ENCODE data around the gene PDGFD.
A peak's percentile ranks its signal among the peaks of the same experiment; 100 is the strongest.

The PDGFD gene

GRCh38 chr11:103920449-103920848 lies 243.5 kb downstream of the PDGFD start:
- no peak for DNase-seq (ENCODE audit: low spot score)

DNA sequence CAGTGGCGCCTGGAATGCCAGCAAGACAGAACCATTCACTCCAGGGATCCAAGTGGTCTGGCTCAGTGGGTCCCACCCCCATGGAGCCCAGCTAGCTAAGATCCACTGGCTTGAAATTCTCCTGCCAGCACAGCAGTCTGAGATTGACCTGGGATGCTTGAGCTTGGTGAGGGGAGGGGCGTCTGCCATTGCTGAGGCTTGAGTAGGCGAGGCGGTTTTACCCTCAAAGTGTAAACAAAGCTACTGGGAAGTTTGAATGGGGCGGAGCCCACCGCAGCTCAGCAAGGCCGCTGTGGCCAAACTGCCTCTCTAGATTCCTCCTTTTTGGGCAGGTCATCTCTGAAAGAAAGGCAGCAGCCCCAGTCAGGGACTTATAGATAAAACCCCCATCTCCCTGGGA lies 253.2 kb downstream of the PDGFD start:
- DNase-seq (ENCODE audit: low spot score) = no peak

- DNase-seq (ENCODE audit: low spot score) = no peak
These were observed 256.1 kb downstream of the PDGFD start for GRCh38 chr11:103907548-103908455.

GRCh38 chr11:103907136-103907535 lies 256.8 kb downstream of the PDGFD start:
- DNase-seq (ENCODE audit: low spot score) = no peak

- no peak for DNase-seq (ENCODE audit: low spot score)
These were observed 257.6 kb downstream of the PDGFD start for GRCh38 chr11:103906291-103906867.

GRCh38 chr11:103904324-103904667 lies 259.7 kb downstream of the PDGFD start:
- no peak for DNase-seq (ENCODE audit: low spot score)

GRCh38 chr11:103903621-103904323 lies 260.2 kb downstream of the PDGFD start:
- DNase-seq (ENCODE audit: low spot score) = no peak

DNA sequence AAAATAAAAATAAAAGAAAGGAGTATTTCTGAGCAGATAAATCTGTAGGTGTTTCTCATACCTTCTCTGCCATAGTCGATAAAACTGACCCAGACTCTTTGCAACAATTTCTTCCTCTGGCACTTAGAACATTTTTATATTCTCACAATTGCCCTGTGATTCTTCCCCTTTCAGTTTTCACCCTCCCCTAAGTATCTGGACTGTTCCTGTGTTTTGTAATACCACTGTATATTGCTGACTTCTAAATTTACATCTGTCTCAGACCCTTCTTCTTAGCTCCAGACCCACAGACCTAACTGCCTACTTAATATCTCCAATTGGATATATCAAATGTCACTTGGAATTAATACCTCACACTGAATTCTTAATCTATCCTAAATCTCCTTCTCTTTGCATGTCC lies 261.0 kb downstream of the PDGFD start:
- no peak for DNase-seq (ENCODE audit: low spot score)

DNA sequence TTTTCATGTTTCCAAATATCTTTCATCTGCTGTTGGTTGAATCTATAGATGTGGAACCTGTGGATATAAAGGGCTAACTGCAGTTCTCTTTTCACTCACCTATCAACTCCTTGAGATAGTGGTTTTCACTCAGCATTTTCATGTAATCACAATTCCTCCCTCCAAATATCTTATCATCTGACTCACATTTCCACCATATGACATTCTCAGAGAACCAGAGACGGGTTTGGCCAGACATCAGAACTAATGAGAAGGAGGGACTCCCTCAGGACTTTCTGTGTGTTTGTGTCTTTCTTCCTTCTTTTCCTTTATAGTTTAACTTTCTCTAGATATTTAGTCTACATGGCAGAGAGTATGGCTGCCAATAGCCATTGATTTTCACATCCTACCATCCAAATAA lies 262.3 kb downstream of the PDGFD start:
- no peak for DNase-seq (ENCODE audit: low spot score)

DNA sequence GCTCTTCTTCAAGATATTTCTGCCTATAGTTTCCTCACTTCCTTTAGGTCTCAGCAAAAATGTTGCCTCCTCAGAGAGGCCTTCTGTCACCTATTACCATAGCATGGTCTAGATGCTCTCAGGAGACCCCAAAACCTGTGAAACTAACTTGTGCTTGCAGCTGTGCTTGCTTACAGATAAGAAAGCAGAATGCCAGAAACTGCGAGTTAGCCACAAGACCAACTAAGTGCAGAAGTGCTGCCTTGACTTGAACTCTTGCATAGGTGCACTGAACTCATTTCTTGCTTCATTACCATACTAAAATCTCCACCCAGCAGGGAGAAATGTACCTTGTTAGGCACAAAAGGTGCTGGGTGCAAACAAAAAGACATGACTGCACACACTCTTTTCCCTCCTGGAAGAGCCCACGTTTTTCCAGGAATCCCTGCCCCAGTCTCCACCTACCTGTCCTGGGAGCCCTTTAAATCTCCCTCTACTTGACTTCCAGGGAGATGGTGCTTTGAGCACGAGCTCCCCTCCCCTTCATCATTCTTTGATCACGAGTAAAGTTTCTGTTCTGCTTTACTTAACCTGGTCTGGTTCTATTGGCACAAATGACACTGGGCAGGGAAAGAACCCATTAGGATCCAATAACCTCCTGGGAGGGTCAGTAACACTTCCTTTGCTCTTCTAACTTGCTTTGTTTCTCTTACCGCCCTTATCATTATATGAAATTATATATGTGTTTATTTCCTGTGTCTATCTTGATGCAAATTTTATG lies 265.2 kb downstream of the PDGFD start:
- DNase-seq (ENCODE audit: low spot score) = no peak

- no peak for DNase-seq (ENCODE audit: low spot score)
These were observed 265.9 kb downstream of the PDGFD start for GRCh38 chr11:103898065-103898464.

DNA sequence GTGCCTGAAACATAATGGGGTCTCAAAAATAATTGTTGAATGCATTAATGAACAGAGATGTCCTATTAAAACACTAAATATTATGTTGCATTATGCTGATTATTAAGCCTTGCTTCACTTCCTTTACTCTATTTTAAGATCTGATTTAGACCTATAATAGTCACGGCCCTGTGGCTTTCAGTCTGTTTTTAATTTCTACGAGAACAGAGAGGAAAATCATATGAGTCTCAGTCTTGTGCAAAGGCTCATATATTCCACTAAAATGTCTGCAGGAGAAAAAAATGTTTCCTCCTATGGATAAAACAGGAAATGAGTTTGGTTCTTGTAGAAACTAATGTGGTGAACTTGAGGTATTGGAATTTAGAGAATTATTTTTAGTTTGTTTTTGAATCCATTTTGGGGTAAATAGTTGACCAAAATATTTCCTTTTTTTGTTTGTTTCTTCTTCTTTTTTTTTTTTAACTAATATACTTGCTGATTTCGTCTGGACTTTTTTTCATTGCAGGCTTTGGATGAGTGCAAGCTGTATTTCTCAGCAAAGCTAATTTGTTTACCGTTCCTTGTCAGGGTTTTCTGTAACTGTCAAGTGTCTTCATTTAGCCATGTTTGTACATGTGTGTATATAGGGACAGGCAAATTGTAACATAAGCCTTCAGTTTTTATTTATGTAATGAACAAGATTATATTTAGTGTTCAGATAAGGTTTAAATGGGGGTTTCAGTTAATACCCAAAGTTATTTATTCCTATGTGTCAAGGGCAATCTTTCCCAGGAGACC lies 266.6 kb downstream of the PDGFD start:
- DNase-seq (ENCODE audit: low spot score) = no peak

DNA sequence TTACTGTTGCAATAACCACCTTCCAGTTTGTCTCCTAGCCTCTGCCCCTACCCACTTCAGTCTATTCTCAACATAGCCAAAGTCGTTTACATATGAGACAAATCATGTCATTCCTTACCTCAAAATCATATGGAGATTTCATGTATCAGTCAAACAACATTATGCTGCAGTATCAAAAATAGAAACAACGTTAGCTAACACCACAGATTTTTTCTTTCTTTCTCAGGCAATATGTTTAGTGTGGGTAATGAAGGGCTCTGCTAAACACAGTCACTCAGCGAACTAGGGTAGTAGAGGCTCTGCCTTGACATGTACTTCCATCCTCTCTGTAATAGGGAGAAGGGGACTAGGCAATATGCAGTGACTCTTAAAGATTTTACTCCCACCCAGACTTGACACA lies 268.8 kb downstream of the PDGFD start:
- no peak for DNase-seq (ENCODE audit: low spot score)

DNA sequence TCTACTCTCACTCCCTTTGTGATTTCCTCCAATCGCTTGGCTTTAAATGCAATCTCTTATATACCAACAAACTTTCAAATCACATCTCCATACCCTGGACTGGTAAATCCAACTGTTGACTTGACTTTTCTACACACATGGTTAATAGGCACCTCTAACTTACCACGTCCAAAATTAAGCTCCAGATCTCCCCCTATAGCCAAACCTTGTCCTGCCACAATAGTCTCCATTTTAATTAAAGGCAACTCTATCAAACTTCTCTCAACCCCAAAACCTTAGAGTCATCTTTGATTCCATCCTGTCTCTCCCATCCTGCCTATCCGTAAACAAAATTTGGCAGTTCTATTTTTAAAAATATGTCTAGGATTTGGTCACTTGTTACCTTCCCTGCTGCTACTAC lies 269.3 kb downstream of the PDGFD start:
- no peak for DNase-seq (ENCODE audit: low spot score)

GRCh38 chr11:103894034-103894433 lies 269.9 kb downstream of the PDGFD start:
- DNase-seq (ENCODE audit: low spot score) = no peak

- no peak for DNase-seq (ENCODE audit: low spot score)
These were observed 270.6 kb downstream of the PDGFD start for GRCh38 chr11:103893371-103893770.

DNA sequence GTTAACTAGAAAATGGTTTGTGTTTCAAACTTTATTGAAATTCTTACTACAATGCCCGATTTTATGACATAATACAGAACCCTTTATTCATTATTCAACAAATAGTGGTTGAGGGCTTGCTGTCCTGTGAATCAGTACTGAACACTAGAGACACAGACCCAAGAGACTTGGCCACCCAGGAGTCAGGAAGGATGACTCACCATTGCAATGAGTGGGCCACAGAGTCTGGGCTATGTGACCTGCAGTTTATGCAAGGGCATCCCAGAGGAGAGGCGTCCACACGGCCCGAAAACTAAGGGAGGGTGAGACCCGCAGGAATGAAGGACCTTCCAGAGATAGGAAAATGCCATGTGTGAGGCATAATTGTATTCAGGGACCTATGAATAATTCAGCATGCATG lies 271.3 kb downstream of the PDGFD start:
- no peak for DNase-seq (ENCODE audit: low spot score)

DNA sequence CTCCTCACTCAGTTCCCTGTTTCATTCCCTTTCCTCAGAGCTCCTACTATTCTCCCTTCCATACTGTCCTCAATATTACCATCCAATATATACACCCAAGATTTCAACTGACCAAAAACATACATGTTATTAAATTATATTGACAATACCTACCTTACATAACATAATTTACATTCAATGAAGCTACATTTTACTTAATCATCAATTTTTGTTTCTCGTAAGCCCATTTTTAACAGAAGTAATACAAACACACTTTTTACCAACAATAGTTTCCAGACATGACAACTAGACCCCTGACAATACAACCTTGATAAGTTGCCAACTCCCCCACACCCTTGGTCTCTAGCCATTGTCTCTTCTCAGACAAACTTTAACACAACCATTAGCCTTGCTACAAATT lies 273.3 kb downstream of the PDGFD start:
- DNase-seq (ENCODE audit: low spot score) = no peak

DNA sequence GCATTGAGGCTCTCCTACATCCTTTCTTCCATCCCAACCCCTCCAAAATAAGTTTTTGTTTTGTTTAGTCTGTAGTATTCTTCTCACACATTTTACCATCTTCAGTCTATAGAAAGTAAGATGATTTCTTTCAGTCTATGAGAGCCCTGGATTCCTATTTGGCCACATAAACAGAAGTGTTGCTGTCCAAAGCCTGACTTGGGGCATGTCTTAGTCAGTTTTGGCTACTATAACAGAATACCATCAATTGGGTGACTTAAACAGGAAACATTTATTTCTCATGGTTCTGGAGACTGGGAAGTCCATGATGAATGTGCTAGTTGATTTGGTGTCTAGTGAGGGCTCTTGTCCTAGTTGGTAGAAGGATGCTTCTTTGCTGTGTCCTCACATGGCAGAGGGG lies 274.3 kb downstream of the PDGFD start:
- DNase-seq (ENCODE audit: low spot score) = no peak

- DNase-seq (ENCODE audit: low spot score) = peak; percentile 76
These were observed 275.4 kb downstream of the PDGFD start for GRCh38 chr11:103888541-103888951.

DNA sequence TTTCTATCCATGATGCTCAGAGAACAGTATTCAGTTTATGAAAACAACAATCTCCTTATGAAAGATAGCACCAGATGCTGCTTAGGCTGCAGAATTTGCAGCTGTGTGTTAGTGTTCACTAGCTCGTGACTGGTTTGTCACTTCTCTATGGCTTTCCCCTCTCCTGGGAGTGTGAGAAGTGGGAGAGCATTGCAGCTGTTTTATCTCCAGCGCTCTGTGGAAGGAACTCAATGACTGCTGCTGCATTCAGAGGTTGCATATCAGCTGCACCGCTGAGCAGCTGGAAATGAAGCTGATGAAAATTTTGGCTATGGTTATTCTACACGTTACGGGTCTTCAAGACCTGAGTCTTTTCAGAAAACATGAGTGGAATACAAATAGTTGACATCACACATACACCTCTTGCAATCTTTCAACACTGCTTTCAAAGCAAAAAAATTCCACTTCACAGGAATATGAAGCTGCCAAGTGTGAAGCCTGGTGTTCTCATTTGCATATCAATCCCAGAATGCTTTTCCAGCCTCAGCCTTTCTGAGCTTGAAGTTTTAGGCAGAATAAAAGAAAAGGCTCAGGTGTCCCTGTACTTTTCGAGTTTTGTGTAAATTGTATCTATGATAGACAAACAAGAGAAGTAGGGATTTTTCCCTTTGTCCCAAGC lies 276.8 kb downstream of the PDGFD start:
- peak; percentile 57 for DNase-seq (ENCODE audit: low spot score)

All from Ammon's horn (tissue), 1 donor.